Kidney (tissue), 14 donors: Measurements from ENCODE around the gene CD68. TPM values are rescaled to one million over a fixed set of nuclear protein-coding genes. Genes with fewer than 3 reads are reported as not detected.

Experiments
- DNase-seq, 5 donors: peaks; one replicate each; pipeline ENCODE4 v3.0.0-alpha.2; 2013 to 2020
- FAIRE-seq: peaks from 2 replicates; lab custom pipeline; 2012; peaks lifted over from hg19 to GRCh38; lab: Jason Lieb, UNC
- H3K27ac ChIP-seq, 2 donors: one replicate each; pipeline ENCODE4 v1.7.0; 2013; ENCODE audit warnings: low read depth in 2 of 2, low read length in 2 of 2, inconsistent platforms in 1 of 2
- H3K27me3 ChIP-seq: one replicate; pipeline ENCODE4 v1.7.1; 2013; ENCODE audit warnings: low read length, inconsistent platforms; ENCODE audit not compliant: control insufficient read depth, insufficient read depth
- H3K36me3 ChIP-seq, 3 donors: one replicate each; pipeline versions ENCODE4 v1.7.0 to v1.7.1; 2013; ENCODE audit warnings: low read length in 3 of 3, control low read depth in 1 of 3, inconsistent platforms in 1 of 3; ENCODE audit not compliant: insufficient read depth in 3 of 3, control insufficient read depth in 2 of 3
- H3K4me1 ChIP-seq, 3 donors: one replicate each; pipeline versions ENCODE4 v1.7.0 to v1.7.1; 2013; ENCODE audit warnings: low read length in 3 of 3, inconsistent platforms in 1 of 3, low read depth in 1 of 3; ENCODE audit not compliant: control insufficient read depth in 2 of 3, insufficient read depth in 2 of 3
- H3K4me3 ChIP-seq, 3 donors: one replicate each; pipeline versions ENCODE4 v1.7.0 to v1.8.1; 2013; ENCODE audit warnings: low read length in 3 of 3, control low read depth in 1 of 3, inconsistent platforms in 1 of 3
- H3K9ac ChIP-seq, 3 donors: one replicate each; pipeline versions ENCODE4 v1.7.0 to v1.7.1; 2013; ENCODE audit warnings: low read length in 3 of 3, control low read depth in 1 of 3, inconsistent platforms in 1 of 3
- H3K9me3 ChIP-seq, 3 donors: one replicate each; pipeline versions ENCODE4 v1.7.0 to v1.7.1; 2013; ENCODE audit warnings: low read length in 3 of 3, control low read depth in 1 of 3, inconsistent platforms in 1 of 3; ENCODE audit not compliant: control insufficient read depth in 2 of 3, insufficient read depth in 1 of 3
- CTCF ChIP-seq: IDR thresholded peaks from 3 replicates; pipeline ENCODE4 v1.5.1; 2012; ENCODE audit warnings: mild to moderate bottlenecking, moderate library complexity, borderline replicate concordance; ENCODE audit not compliant: insufficient read depth; ENCODE audit errors: extremely low read depth
- intact Hi-C: fragments of 100-400 bp; cut with DNase I; formaldehyde crosslinking; loops from one replicate; pipeline ENCODE4 v1.11.1; 2022
- polyA plus RNA-seq: library from polyadenylated mRNA; stranded (reverse); fragments of 350-450 nt; fragmentation: Illumina TruSeq; extraction: RNeasy Lipid Tissue Mini Kit (QIAGEN cat#74804); gene quantifications from one replicate; pipeline ENCODE4 v1.2.3, GENCODE V29; 2014; ENCODE audit warnings: low read depth, low replicate concordance; ENCODE audit not compliant: insufficient read depth
- total RNA-seq: library from RNA; stranded (reverse); fragmentation: NEBNext Ultra II Directional; extraction: Animal tissue kit (Norgen Biotek cat#: 25700); gene quantifications from one replicate; pipeline ENCODE4 v1.2.1, GENCODE V29; 2021
- donor health status: control.
- donor health status: control.
- donor health status: control.
- donor health status: control.
- donor health status: control.
- donor health status: DM: yes; HTN: yes; CAD: no.
- donor health status: Normal renal cell carcinoma (clear cell type).

Gene CD68
- total and polyA plus RNA-seq, 2 donors from 2014 or later = 38.3 to 92.6 TPM

- Histone ChIP-seq H3K27me3 (no peaks in the 10 kb centered on the region), H3K4me3 (peak overlapping the region; percentile 51 to 93 (median 81)), H3K36me3 (peaks cover 0 to 3% (median 2%) of the 10 kb centered on the region in 3 donors), H3K9me3 (no peaks in the 10 kb centered on the region), H3K4me1 (peaks cover 4 to 22% (median 17%) of the 10 kb centered on the region in 3 donors), H3K27ac (peak overlapping the region; percentile 68 to 87), H3K9ac (peak overlapping the region; percentile 52 to 93 (median 61))
- no peak for FAIRE-seq
- intact Hi-C loops = no loop called here
- peak in 2 of 5 donors; percentile 22 to 23 for DNase-seq
- TF ChIP-seq CTCF = no peak
These were observed 34.5 kb downstream of the CD68 start for GRCh38 chr17:7613769-7614424.

- H3K36me3 ChIP-seq = peaks cover 0 to 3% (median 2%) of the 10 kb centered on the region in 3 donors
- no peaks in the 10 kb centered on the region for H3K27me3 ChIP-seq
- H3K9me3 ChIP-seq = no peaks in the 10 kb centered on the region
- H3K27ac ChIP-seq = peak within 1 kb of the TSS; percentile 76 to 87
- DNase-seq (peak; percentile 100), FAIRE-seq (peak; percentile 92)
- peaks cover 4 to 22% (median 17%) of the 10 kb centered on the region in 3 donors for H3K4me1 ChIP-seq
- peak; percentile 41 for TF ChIP-seq CTCF
- peak within 1 kb of the TSS; percentile 76 to 93 (median 81) for H3K4me3 ChIP-seq
- intact Hi-C loops = no loop called here
- peak within 1 kb of the TSS; percentile 52 to 93 (median 78) for H3K9ac ChIP-seq
These were observed 35.2 kb downstream of the CD68 start, which contains the start of gene FXR2 for GRCh38 chr17:7614425-7615264. FXR2 (minus strand) TSS chr17:7614897; CDS start chr17:7614532, 365 bp downstream.

DNA sequence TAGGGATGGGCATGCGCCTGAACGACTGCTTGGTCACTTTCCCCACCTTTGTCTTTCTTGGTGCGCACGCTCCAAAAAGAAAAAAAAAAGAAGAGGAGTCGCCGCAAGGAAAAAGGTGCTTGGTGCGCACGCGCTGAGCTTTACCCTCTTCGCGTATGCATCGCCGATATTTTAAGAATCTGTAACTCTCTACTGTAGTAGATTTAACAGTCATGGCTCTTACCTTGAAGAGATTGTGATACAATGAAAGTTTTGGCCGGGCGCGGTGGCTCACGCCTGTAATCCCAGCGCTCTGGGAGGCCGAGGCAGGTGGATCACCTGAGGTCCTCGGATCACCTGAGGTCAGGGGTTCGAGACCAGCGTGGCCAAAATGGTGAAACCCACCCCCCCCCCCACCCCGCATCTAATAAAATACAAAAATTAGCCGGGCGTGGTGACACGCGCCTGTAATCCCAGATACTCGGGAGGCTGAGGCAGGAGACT lies 35.9 kb downstream of the CD68 start:
- H3K9ac ChIP-seq = peak overlapping the region in 2 of 3 donors; percentile 67 to 78
- H3K27me3 ChIP-seq = no peaks in the 10 kb centered on the region
- H3K4me3 ChIP-seq = peak overlapping the region; percentile 75 to 79 (median 76)
- peaks cover 4 to 22% (median 17%) of the 10 kb centered on the region in 3 donors for H3K4me1 ChIP-seq
- DNase-seq = no peak
- H3K9me3 ChIP-seq = no peaks in the 10 kb centered on the region
- intact Hi-C loops = no loop called here
- H3K36me3 ChIP-seq = peaks cover 0 to 3% (median under 1%) of the 10 kb centered on the region in 3 donors
- TF ChIP-seq CTCF = peak; percentile 1
- H3K27ac ChIP-seq = peak overlapping the region; percentile 76 to 87
- FAIRE-seq = no peak
